T follicular helper cell (primary cell): Measurements from ENCODE around the gene NDUFS6.
"Not testable (repeated sequence)": the region's sequence is repeated elsewhere in the genome, so short reads cannot be mapped to it uniquely, and the experiment has no call there.

Experiments
- DNase-seq: peaks from one replicate; pipeline ENCODE4 v3.0.0-alpha.2; 2020; ENCODE audit warnings: low read depth

The NDUFS6 gene

GRCh38 chr5:1815881-1816292 lies 14.7 kb downstream of the NDUFS6 start:
- DNase-seq: no peak

- not testable (repeated sequence) for DNase-seq
Observed at GRCh38 chr5:1816495-1817089, 15.4 kb downstream of the NDUFS6 start.

GRCh38 chr5:1817261-1818043 lies 16.2 kb downstream of the NDUFS6 start:
- no peak for DNase-seq

- no peak for DNase-seq
Observed at GRCh38 chr5:1818784-1819183, 17.6 kb downstream of the NDUFS6 start.

GRCh38 chr5:1819458-1819857 lies 18.3 kb downstream of the NDUFS6 start:
- DNase-seq: no peak

GRCh38 chr5:1820381-1820780 lies 19.2 kb downstream of the NDUFS6 start:
- DNase-seq: no peak

- DNase-seq: no peak
Observed at GRCh38 chr5:1820926-1821325, 19.7 kb downstream of the NDUFS6 start.

GRCh38 chr5:1821862-1822261 lies 20.7 kb downstream of the NDUFS6 start:
- no peak for DNase-seq

GRCh38 chr5:1823381-1824034 lies 22.3 kb downstream of the NDUFS6 start:
- DNase-seq: no peak

GRCh38 chr5:1824109-1824821 lies 23.1 kb downstream of the NDUFS6 start:
- no peak for DNase-seq

- no peak for DNase-seq
Observed at GRCh38 chr5:1824903-1825841, 24.0 kb downstream of the NDUFS6 start.

- no peak for DNase-seq
Observed at GRCh38 chr5:1826235-1826980, 25.2 kb downstream of the NDUFS6 start.

- no peak for DNase-seq
Observed at GRCh38 chr5:1827025-1827885, 26.0 kb downstream of the NDUFS6 start.

GRCh38 chr5:1827886-1828397 lies 26.7 kb downstream of the NDUFS6 start:
- peak; percentile 25 for DNase-seq

- DNase-seq: no peak
Observed at GRCh38 chr5:1830571-1831228, 29.5 kb downstream of the NDUFS6 start.

- no peak for DNase-seq
Observed at GRCh38 chr5:1831257-1831656, 30.1 kb downstream of the NDUFS6 start.

- DNase-seq: no peak
Observed at GRCh38 chr5:1831677-1832313, 30.6 kb downstream of the NDUFS6 start.

GRCh38 chr5:1832511-1833250 lies 31.5 kb downstream of the NDUFS6 start:
- no peak for DNase-seq
